Neural crest cell (in vitro differentiated cells): ENCODE data around the gene PCDHGB3. TPM values are rescaled to one million over a fixed set of nuclear protein-coding genes. Genes with fewer than 3 reads are reported as not detected.

Experiments used
- DNase-seq: peaks from one replicate; pipeline ENCODE4 v3.0.0; 2021; ENCODE audit warnings: low read depth, mixed read lengths, low spot score
- H3K27ac Mint-ChIP-seq: one replicate; pipeline ENCODE4 v1.8.0; 2021; ENCODE audit warnings: mild to moderate bottlenecking, mixed read lengths; ENCODE audit not compliant: unreplicated experiment
- H3K27me3 Mint-ChIP-seq: 2 replicates; pipeline ENCODE4 v1.8.0; 2021; ENCODE audit warnings: low read depth, mild to moderate bottlenecking, mixed read lengths
- H3K36me3 Mint-ChIP-seq: 2 replicates; pipeline ENCODE4 v1.8.0; 2021; ENCODE audit warnings: low read depth, mild to moderate bottlenecking, mixed read lengths
- H3K4me1 Mint-ChIP-seq: 2 replicates; pipeline ENCODE4 v1.8.0; 2021; ENCODE audit warnings: mixed read lengths
- H3K4me3 Mint-ChIP-seq: one replicate; pipeline ENCODE4 v1.8.0; 2021; ENCODE audit warnings: mild to moderate bottlenecking, mixed read lengths
- H3K9me3 Mint-ChIP-seq: 2 replicates; pipeline ENCODE4 v1.8.0; 2021; ENCODE audit warnings: mixed read lengths
- CTCF ChIP-seq: fragments of 200-600 bp; sonication (generic); conservative IDR thresholded peaks from 2 replicates; pipeline ENCODE4 v1.5.0; 2021; ENCODE audit warnings: antibody characterized with exemption, mild to moderate bottlenecking
- total RNA-seq: library from RNA; stranded (reverse); gene quantifications from 2 replicates; pipeline ENCODE4 v1.2.1, GENCODE V29; 2021

Gene PCDHGB3
- total RNA-seq, 1 donor from 2014 or later, result 0.51 TPM

DNA sequence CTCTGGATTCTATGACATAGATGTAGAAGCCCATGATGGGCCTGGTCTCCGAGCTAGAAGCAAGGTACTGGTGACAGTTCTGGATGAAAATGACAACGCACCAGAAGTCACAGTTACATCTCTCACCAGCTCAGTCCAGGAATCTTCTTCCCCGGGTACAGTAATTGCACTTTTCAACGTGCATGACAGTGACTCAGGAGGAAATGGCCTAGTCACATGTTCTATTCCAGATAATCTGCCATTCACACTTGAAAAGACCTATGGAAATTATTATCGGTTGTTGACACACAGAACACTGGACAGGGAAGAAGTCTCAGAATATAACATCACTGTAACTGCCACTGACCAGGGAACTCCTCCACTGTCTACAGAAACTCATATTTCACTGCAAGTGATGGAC lies 13.9 kb upstream of the PCDHGB3 start:
- TF ChIP-seq CTCF, result no peak
- no peaks in the 10 kb centered on the region for H3K4me1 Mint-ChIP-seq
- peaks cover 42% of the 10 kb centered on the region for H3K36me3 Mint-ChIP-seq
- H3K9me3 Mint-ChIP-seq, result peaks cover 20% of the 10 kb centered on the region
- no peak for DNase-seq
- no peaks in the 10 kb centered on the region for H3K27me3 Mint-ChIP-seq
- no peak overlapping the region for H3K4me3 Mint-ChIP-seq
- H3K27ac Mint-ChIP-seq, result no peak overlapping the region

- TF ChIP-seq CTCF, result no peak
- no peak for DNase-seq
- H3K27ac Mint-ChIP-seq, result no peak overlapping the region
- H3K4me1 Mint-ChIP-seq, result no peaks in the 10 kb centered on the region
- H3K27me3 Mint-ChIP-seq, result no peaks in the 10 kb centered on the region
- peaks cover 44% of the 10 kb centered on the region for H3K36me3 Mint-ChIP-seq
- H3K4me3 Mint-ChIP-seq, result no peak overlapping the region
- peaks cover 20% of the 10 kb centered on the region for H3K9me3 Mint-ChIP-seq
Observed at GRCh38 chr5:141356950-141357349, 13.1 kb upstream of the PCDHGB3 start.

DNA sequence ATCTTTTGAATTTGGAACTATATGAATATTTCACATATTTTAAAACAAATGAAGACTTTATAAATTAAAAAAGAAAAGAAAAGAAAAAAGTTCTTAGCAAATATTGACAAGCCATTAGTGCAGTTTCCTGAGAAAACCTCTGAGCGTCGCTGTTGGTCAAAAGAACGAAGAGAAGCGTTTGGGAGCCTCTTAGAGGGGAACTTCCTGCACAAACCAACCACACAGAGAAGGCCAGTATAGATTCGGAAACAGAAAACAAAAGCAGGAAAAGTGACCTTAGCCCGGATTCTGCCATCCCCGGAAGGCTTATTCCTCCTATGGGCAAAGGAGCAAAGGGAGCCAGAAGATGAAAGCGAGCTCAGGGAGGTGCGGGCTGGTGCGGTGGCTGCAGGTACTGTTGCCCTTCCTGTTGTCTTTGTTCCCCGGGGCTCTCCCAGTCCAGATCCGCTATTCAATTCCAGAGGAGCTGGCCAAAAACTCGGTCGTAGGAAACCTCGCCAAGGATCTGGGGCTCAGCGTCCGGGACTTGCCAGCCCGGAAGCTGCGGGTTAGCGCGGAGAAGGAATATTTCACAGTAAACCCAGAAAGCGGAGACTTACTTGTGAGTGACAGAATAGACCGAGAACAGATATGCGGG lies 10.1 kb upstream of the PCDHGB3 start, which contains the start of gene PCDHGB2:
TSS of gene PCDHGB2 (plus strand) at position 205 of the 637 bp plus-strand sequence. CDS start at position 347, 142 bp downstream.
- H3K36me3 Mint-ChIP-seq, result peaks cover 47% of the 10 kb centered on the region

DNA sequence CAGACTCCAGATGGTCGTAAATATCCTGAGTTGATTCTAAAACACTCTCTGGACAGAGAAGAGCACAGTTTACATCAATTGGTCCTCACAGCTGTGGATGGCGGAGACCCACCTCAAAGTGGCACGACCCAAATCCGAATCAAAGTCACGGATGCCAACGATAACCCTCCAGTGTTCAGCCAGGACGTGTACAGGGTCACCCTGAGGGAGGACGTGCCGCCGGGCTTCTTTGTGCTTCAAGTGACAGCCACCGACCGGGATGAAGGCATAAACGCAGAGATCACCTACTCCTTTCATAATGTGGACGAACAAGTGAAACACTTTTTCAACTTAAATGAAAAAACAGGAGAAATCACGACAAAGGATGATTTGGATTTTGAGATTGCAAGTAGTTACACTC lies 9.4 kb upstream of the PCDHGB3 start:
- Mint-ChIP-seq H3K27ac (no peak overlapping the region), H3K36me3 (peaks cover 54% of the 10 kb centered on the region), H3K9me3 (peaks cover 24% of the 10 kb centered on the region), H3K4me1 (no peaks in the 10 kb centered on the region), H3K4me3 (no peak overlapping the region), H3K27me3 (no peaks in the 10 kb centered on the region)
- no peak for DNase-seq
- TF ChIP-seq CTCF, result no peak

More for the DNA sequence above, 10.1 kb upstream of the PCDHGB3 start, which contains the start of gene PCDHGB2:
- Mint-ChIP-seq H3K27me3 (no peaks in the 10 kb centered on the region), H3K9me3 (peaks cover 19% of the 10 kb centered on the region), H3K27ac (no peak within 1 kb of the TSS), H3K4me1 (no peaks in the 10 kb centered on the region), H3K4me3 (no peak within 1 kb of the TSS)
- peak; percentile 31 for TF ChIP-seq CTCF
- DNase-seq, result no peak

- TF ChIP-seq CTCF, result no peak
- H3K27ac Mint-ChIP-seq, result no peak overlapping the region
- no peaks in the 10 kb centered on the region for H3K4me1 Mint-ChIP-seq
- DNase-seq, result no peak
- H3K4me3 Mint-ChIP-seq, result no peak overlapping the region
- H3K27me3 Mint-ChIP-seq, result no peaks in the 10 kb centered on the region
- H3K9me3 Mint-ChIP-seq, result peaks cover 20% of the 10 kb centered on the region
- peaks cover 49% of the 10 kb centered on the region for H3K36me3 Mint-ChIP-seq
Observed at GRCh38 chr5:141362719-141363118, 7.3 kb upstream of the PCDHGB3 start.
